G401.6 (cell line): ENCODE measurements around the gene TIAL1.
A peak's percentile ranks its signal among the peaks of the same experiment; 100 is the strongest.
"Not testable (repeated sequence)": the region's sequence is repeated elsewhere in the genome, so short reads cannot be mapped to it uniquely, and the experiment has no call there.

Experiments used
- FAIRE-seq: peaks from 2 replicates; lab custom pipeline; 2012; peaks lifted over from hg19 to GRCh38; lab: Jason Lieb, UNC

The TIAL1 gene

DNA sequence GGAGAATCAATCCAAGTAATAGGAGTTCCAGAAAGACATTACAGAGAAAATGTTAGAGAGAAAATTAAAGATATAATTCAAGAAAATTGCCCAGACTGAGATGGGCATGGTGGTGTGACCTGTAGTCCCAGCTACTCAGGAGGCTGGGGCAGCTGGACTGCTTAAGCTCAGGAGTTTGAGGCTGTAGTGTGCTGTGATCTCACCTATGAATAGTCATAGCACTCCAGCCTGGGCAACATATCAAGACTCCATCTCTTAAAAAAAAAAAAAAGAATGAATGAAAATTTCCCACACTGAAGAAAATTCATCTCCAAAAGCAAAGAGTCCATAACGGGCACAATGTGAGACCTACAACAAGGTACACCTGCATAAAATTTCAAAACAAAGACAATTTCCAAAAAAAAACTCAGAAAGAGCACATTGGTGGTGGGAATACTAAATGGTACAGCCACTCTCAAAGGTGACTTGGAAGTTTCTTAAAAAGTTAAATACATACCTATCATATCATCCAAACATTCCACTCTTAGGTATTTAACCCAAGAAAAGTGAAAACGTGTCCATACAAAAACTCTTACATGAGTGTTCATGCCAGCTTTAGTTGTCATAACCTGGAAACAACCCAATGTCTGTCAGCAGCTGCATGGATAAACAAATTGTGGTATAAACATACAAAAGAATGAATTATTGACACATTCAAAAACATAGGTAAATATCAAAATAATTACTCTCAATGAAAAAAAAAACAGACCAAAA lies 47.3 kb downstream of the TIAL1 start:
- FAIRE-seq = peak; percentile 23

DNA sequence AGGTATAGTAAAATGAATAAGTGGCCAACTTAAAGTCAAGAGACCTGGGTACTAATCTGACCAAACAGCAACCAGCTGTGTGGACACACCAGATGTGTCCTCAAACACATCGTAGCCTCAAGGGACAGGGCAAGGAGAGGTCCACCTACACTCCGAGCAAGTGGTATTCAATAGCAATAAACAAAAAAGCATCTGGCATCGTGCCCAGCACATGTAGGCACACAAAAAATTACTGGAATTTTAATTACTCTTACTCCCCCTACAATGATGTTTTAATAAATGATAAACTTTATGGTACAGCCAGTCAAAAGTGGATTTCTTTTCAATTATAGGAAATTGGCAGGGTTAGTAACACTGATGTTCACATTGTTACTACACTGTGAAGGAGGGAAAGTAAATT lies 50.8 kb downstream of the TIAL1 start:
- no peak for FAIRE-seq

DNA sequence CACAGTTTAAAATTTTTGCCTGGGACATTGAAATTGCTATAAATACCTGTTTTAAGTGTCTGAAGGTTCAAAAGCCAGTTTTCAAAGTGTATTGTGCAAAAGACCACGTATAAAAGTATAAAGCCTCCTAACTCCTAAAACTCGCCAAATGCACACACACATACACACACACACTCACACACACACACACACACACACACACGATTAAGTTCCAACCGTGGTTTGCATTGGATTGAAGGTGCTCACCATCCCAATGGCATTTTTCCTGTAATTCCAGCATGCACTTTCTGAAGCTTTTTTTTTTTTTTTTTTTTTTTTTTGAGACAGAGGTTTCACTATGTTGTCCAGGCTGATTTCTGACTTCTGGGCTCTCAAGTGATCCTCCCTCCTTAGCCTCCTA lies 51.5 kb downstream of the TIAL1 start:
- FAIRE-seq = no peak

DNA sequence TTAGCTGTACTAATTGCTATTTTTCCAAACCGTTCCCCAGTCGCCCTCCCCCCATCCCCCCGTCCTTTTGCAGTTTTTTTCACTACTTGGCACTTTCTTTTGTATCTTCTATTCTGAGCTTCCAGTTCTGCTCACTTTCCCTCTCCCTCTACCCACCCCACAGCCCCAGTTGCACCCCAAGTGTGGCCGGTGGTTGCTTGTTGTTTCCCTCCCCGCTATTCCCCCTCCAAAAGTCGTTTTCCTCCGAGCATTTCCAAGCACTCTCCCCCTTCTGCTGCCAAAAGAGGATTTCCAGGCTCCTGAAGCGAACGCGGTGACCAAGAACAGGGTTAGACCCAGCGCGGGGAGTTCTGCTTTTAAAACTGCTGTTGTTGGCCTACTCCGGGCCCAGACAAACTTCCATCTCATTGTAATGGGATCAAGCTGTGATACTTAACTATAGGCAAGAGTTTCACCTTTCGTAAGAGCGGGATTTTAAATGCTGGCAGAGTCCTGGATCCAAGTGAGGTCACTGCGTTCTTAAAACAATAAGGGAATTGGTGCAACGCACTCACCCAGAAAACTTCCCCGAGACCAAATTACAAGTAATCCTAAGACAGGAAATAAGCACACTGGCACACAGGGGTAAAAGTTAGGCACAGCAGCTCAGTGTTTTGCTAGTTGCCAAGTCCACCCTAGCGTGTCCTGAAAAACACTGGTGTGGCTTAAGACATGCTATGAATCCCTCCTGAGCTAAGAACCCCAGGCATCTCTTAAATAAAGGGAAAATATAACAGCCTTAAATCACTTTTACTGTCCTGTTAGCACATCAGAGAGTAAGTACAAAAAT lies 52.7 kb downstream of the TIAL1 start:
- peak; percentile 65 for FAIRE-seq

DNA sequence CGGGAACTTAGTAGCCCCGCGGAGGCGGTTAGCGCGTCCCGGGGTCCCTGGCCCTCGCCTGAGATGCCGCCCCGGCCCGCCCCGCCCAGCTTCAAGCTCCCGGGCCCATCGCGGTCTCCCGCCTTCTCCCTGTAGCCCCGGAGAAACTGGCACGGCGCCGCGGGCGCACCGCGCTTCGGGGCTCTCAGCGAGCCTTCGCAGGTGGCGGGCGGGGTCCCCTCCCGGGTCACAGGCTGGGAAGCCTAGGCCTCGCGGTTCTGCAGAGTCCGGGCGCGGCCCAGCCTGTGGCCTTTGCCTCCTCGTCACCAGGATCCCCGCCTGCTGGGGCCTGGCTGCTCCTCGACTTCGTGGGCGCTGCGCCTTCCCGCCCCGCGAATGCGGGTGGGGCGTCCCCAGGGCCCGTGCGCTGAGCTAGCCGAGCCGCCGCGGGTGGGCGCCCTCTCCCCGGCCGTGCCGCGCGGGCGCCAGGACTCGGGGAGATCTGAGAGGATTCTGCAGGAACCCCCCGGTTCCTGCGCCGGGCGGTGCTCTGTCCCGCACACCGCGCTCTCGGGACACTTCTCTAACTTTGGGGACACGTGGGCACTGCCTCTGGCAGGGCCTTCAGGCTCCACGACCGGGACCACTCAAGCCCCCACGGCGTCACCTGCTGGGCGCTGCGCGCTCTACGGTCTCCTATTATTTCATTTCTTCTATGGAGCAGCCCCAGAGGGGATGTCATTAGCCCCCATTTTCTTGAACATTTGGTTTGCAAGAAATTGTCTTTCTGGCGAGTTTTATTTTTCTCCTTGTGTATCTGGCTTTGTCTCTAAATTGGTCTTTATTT lies 53.6 kb downstream of the TIAL1 start:
- FAIRE-seq = no peak

DNA sequence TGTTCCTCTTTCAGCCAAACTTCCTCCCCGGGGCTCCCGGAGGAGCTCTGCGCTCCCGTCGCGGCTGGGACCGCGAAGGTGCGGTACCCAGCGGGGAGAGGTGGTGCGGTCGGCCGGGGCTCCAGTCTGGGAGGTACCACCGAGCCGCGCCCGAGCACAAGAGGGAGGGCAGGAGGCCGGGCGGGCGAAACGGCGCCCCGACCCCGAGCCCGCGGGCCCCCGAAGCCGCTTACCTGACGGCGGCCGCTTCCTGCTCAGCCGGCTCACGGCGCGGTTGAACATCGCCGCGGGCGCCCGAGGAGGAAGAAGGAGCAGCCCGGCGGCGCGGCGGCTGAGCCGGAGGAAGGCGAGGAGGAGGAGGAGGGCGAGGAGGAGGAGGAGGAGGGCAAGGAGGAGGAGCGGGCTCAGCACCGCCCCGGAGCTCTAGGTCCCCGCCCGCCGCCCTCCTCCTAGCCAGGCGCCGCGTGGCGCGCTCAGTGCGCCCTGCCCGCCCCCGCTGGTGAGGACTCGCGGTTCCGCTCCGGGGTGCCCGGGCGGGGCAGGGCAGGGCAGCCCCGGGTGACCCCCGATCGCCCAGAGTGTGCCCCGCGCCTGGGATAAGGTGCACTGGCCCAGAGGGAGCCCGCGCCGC lies 54.3 kb downstream of the TIAL1 start, which contains the start of gene RGS10:
Gene RGS10, minus strand, starts transcription at position 363 of the 631 bp plus-strand sequence. Its CDS starts 81 bp downstream, at position 282.
- no peak for FAIRE-seq

DNA sequence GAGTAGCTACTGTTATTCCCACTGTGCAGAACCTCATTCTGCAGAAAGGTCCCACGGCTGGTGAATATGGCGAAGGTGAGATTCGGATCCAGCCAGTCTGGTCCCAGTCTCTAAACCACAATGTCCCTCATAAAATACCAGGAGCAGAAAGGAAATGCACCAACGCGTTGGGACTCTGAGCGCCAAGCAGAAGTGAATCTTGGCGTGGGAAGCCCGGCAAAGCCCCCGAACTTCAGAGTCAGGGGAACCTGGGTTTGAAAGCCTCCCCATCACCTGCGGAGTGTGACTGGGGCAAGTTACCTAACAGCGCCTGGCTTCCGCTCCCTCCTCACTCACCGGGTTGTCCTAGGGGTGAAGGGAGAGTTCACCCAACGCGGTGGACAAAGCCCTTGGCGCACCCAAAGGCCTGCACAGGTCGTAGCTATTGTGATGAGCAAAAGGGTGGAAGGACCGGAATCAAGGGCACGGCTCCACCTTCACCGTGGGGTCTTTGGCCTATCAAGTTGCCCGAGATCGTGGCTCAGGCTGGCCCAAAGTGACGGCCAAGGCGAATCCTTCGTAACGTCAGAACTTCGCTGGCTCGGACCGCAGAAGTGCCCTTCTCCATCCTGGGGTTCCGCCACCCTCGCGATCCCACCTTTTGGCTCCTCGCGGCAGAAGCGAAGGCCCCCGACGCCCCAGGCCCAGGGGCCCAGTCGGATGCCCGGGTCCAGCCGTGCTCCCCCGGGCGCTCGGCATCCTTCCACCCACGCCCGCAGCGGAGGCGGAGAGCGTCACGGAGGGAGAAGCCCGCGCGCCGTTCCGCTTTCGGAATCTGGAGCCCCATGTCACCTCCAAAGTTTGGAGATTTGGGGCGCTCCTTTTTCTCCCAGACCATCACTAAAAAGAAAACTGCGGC lies 55.1 kb downstream of the TIAL1 start:
- no peak for FAIRE-seq

DNA sequence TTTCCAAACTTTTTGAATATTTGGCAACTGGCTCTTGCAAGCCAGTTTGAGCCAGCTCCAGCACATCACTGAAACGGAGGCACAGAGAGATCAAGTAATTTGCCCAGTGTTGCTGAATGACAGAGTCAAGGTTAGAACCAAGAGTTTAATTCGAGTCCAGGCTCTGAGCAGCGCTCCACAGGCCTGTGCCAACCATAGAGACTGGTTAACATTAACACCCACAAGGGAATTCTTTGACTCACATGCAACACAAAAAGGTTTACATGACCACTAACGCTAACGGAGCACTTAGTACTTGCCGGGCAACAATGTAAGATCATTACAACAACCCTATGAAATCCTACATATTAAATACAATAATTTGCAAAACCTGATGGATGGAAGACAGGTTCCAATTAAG lies 55.7 kb downstream of the TIAL1 start:
- FAIRE-seq = no peak

DNA sequence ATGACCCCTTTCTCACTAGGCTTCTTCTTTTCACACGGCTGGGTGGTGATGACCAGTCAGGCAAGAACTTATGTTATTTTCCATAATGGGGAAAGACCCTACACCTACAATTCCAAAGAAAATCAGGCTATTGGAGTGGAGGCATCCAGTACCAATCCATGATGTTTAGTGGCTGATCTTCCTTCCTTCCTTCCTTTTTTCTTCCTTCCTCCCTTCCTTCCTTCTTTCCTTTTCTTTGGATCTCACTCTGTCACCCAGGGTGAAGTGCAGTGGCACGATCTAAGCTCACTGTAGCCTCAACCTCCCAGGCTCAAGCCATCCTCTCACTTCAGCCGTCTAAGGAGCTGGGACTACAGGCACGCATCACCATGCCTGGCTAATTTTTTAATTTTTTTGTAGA lies 56.7 kb downstream of the TIAL1 start:
- FAIRE-seq = no peak

DNA sequence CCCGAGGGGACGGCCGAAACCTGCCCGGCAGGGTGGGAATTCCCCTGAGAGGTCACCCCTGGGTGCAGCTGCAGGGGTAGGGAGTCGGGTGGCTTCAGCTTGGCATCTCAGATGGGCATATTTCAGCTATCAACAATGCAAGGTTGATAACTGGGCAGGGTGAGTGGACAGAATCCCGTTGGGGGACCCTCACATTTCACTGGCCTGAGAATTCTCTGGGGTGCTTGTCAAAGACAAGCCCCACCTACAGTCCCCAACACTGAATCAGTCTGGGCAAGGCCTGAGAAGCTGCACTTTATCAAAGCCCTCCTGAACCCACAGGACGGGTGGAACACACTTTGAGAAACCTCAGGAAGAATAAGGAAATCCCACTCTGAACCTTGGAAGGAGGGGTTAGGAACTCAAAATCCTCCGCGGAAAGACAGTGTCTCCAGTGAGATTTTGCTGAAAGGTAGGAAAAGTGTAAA lies 57.4 kb downstream of the TIAL1 start:
- FAIRE-seq = no peak

DNA sequence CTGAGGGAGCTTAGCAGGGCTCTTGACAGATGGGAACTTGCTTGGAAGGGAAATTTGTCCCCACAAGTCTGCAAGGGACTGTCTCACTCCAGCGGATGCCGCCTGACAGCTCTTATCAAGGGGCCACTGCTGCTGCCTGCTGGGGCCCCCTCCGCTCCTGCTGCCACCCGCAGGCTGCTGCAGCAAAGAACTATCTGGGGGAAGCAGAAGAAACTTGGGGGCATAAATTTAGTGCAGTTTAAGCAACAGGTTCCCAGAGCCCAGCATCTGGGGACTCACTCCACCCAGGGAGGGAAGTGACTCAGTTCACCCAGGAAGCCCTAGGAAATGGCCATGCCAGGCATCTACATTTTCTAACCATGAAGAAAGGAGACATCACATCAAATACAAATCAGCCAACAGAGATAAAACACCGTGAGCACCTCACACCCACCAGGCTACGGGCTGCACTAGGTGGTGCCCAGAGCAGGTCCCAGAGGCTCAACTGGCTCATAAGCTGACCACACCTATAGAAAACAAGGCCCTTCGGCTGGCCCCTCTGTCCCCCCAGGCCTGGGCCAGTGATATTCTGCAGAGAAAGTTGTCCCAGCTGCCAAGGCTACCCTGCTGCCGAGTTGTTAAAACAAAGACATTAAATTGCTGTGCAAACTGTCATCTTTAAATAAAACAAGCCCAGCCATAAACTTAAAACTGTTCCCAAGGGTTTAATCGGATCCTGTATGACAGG lies 58.0 kb downstream of the TIAL1 start:
- FAIRE-seq = no peak

DNA sequence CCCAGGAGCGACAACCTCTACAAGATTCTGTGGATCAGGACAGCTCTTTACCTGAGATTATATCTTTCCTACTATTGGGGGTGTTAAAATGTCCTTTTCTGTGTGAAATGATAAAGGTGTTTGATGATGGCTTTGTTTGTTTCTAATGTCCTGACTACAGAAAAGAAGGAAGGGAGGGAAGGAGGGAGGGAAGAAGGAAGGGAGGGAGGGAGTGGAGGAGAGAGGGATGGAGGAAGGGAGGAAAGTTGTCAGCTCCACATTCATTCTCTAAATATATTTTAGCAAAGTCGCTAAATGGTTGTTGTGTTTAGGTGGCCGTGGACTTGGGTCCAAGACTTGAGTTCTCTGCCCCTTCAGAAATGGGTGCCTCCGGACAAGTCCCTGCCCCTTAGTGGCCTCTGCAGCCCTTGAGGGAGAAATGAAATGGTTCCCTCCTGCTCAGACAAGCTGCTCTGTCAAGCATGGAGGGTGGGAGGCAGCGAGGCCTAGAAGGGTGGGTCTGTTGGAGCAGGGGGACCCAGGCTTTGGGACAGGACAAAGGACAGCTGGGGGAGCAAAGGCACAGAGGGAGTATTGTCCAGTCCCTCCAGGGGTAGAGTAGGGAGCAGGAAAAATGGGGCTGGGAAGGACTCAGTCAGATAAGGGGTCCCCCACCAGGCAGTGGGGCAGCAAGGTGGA lies 58.7 kb downstream of the TIAL1 start:
- FAIRE-seq = no peak

DNA sequence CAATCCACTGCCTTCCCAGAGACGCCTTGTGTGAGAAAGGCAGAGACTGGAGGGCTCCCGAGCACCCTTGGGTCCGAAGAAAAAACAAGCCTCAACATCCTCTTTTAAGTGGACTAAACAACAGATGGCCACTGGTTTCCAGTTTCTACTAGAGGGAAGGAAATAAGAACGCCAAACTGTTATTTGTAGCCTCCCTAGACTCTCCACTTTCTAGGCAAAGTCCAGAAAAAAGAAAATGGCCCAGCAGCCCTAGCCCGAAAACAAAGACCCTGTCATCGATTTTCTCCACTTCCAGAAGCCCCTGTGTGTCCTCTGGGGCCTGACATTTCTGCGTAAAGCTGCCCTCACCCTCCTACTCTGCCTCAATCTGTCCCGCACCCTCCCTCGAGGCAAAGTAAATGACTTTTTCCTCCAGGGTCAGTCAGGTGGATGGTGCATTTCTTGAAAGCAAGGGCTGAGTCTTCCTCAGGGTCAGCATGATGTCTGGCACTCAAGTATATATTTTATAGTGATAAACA lies 60.2 kb downstream of the TIAL1 start:
- no peak for FAIRE-seq

DNA sequence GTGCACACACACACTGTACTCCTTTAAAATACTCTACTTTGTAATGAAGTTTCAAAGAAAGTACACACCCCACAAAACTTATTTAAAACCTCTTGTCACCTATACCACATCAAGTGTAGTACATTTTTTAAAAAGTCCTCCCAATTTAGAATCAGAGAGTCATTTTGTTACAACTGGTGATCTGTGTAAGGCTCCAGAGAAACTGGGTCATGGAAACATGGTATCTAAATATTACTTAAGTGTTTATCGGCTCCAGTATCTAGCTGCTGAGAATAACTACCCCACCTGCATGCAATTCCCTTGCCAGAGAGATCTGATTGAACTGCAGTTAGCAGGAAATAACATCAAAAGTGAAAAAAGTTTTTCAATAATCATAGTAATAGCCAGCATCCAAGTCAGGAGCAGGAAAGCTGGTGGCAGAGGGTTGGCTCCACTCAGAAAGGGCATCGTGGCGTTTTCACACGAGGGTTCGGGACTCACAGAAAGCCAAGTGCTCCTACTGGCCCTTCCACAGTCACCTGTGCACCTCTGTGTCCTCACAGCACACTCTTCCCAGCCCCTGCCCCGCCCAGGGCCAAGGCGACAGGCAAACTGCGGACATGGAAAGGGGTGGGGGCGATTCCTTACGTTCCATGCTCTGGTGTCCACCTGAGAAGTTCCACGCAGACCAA lies 60.8 kb downstream of the TIAL1 start:
- FAIRE-seq = no peak

DNA sequence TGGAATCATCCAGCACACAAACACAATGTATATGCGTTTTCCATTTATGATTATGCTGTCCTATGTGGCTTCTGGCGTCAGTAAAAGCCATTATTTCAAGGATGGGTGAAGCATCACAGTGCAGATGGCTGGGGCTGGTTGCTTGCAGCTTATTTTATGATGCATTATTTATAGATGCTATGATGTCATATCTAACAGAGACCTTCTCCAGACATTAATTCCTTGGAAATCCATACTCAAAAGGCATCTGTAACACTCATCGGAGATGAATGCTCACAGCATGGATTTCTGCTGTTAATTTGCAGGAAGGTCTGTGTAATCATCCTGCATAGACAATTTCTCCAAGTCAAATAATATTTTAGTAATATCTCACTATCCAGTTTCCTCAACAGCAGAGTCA lies 61.5 kb downstream of the TIAL1 start:
- FAIRE-seq = no peak

DNA sequence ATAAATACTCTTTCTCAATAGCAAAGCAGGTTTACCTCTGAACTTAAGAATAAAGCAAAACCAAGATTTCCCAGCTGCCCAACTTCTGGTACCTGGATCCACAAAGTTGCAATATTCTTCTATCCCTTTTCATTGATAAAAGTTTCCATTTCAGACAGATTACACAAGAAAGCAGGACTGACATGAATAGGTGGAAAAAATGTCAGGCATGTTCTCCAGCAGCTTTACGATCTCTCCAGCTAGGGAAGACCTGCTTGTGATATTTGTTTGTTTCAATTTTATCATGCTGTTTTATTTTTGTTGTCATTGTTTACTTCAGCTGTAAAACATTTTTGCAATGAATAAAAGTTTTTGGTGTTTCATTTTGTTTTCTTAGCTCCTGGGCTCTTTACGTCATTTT lies 63.3 kb downstream of the TIAL1 start:
- peak; percentile 82 for FAIRE-seq

DNA sequence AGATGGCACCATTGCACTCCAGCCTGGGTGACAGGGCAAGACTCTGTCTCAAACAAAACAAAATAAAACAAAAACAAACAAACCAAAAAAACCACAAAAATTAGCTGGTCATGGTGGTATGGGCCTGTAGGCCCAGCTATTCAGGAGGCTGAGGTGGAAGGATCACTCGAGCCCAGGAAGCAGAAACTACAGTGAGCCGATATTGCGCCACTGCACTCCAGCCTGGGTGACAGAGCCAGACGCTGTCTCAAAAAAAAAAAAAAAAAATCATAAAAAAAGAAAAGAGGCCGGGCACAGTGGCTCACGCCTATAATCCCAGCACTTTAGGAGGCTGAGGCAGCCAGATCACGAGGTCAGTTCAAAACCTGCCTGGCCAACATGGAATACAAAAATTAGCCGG lies 64.0 kb downstream of the TIAL1 start:
- not testable (repeated sequence) for FAIRE-seq

DNA sequence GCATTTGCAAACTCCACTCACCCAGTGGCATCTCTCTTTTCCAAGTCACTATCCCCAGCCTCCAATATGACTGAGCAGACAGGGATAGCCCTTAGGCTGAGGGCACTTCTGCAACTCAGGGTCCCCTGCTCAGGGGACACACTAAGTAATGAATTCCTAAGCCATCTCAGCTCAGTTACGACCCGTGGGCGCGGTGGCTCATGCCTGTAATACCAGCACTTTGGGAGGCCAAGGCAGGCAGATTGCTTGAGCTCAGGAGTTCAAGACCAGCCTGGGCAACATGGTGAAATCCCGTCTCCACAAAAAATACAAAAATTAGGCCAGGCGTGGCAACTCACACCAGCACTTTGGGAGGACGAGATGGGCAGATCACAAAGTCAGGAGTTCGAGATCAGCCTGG lies 64.5 kb downstream of the TIAL1 start:
- FAIRE-seq = not testable (repeated sequence)

DNA sequence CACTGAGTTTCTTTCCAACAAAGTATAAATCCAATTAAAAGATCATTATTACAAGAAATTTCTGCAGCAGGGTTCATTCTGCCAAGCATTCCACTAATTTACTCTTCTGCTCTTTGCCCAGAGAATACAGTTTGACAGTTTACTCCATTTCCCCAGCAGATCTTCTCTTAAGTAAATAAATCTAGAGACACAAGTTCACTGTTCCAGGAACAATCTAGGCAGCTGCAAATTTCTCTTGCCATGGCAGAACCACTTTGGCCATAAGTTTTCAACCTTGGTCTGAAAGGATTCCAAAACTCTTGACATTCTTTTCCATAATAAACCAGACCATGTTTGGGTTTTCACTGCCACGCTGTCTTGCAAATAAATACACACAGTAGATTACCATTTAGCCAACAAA lies 65.7 kb downstream of the TIAL1 start:
- no peak for FAIRE-seq
